Measurements from ENCODE around the gene NKAPD1.

DNA sequence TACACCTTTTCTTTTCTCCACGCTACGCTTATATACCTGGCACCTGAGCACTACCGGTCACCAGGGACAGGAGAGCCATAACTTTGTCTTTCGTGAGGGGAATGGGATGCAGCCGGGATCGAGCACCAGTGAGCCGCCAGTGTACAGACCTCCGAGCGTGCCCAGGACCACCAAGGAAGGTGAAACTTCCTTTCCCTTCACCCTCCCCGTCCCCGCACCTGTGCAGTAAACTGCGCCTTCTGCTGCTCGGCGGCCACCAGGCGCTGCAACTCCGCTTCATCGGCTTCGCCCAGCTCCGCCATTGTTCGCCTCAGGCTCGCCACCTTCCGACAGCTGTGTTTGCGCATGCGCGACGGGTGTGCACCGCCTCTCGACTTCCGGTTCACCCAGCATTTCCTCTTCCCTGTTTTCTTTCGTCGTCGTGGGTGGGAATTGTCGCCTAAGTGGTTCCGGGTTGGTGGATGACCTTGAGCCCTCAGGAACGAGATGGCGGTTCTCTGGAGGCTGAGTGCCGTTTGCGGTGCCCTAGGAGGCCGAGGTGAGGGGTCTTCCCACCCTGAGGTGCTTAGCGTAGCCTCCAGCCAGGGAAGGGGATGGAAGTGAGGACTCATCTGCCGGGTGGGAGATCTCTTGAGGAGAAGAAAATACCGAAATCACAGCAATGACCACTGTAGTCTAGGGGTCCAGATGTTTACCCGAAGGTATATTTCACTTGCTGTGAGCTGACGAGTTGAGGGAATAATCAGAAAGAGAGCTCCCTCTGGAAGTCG, 12.5 kb downstream of the NKAPD1 start, which contains the start of the genes SDHD and TIMM8B:
- TF ChIP-seq, protein P1, sequence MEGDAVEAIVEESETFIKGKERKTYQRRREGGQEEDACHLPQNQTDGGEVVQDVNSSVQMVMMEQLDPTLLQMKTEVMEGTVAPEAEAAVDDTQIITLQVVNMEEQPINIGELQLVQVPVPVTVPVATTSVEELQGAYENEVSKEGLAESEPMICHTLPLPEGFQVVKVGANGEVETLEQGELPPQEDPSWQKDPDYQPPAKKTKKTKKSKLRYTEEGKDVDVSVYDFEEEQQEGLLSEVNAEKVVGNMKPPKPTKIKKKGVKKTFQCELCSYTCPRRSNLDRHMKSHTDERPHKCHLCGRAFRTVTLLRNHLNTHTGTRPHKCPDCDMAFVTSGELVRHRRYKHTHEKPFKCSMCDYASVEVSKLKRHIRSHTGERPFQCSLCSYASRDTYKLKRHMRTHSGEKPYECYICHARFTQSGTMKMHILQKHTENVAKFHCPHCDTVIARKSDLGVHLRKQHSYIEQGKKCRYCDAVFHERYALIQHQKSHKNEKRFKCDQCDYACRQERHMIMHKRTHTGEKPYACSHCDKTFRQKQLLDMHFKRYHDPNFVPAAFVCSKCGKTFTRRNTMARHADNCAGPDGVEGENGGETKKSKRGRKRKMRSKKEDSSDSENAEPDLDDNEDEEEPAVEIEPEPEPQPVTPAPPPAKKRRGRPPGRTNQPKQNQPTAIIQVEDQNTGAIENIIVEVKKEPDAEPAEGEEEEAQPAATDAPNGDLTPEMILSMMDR (IDR thresholded peaks at IDR 0.05) = peak; percentile 12 to 37 (median 31)
- TF ChIP-seq EP300 (IDR thresholded peaks at IDR 0.05) = no peak
- TF ChIP-seq POLR2AphosphoS5 (IDR thresholded peaks at IDR 0.05) = peak; percentile 90 to 97
